H9 (cell line): ENCODE results near the gene SCD5. TPM values are rescaled to one million over a fixed set of nuclear protein-coding genes. Genes with fewer than 3 reads are reported as not detected.

ENCODE experiments used
- DNase-seq: peaks from one replicate; pipeline ENCODE4 v3.0.0-alpha.2; 2017
- H2AFZ ChIP-seq: one replicate; pipeline ENCODE4 v1.6.1; 2013; ENCODE audit warnings: mild to moderate bottlenecking, low read length, control low read depth, moderate library complexity
- H2AK5ac ChIP-seq: 2 replicates; pipeline ENCODE4 v1.6.1; 2013; ENCODE audit warnings: low read length, control low read depth, mixed read lengths; ENCODE audit not compliant: insufficient read length
- H2BK120ac ChIP-seq: one replicate; pipeline ENCODE4 v1.6.1; 2013; ENCODE audit warnings: low read depth, mild to moderate bottlenecking, low read length, control low read depth, inconsistent platforms; ENCODE audit not compliant: poor library complexity, severe bottlenecking
- H2BK12ac ChIP-seq: 2 replicates; pipeline ENCODE4 v1.6.1; 2013; ENCODE audit warnings: low read length, control low read depth, mixed read lengths, low read depth; ENCODE audit not compliant: insufficient read length
- H2BK15ac ChIP-seq: 2 replicates; pipeline ENCODE4 v1.6.1; 2013; ENCODE audit warnings: low read depth, low read length, control low read depth
- H2BK20ac ChIP-seq: one replicate; pipeline ENCODE4 v1.6.1; 2013; ENCODE audit warnings: low read depth, mild to moderate bottlenecking, low read length, control low read depth, inconsistent platforms; ENCODE audit not compliant: poor library complexity, severe bottlenecking
- H2BK5ac ChIP-seq: 2 replicates; pipeline ENCODE4 v1.6.1; 2013; ENCODE audit warnings: low read length, control low read depth, mixed read lengths; ENCODE audit not compliant: insufficient read length
- H3K14ac ChIP-seq: 2 replicates; pipeline ENCODE4 v1.6.1; 2013; ENCODE audit warnings: low read length, control low read depth; ENCODE audit not compliant: insufficient read depth
- H3K18ac ChIP-seq: 2 replicates; pipeline ENCODE4 v1.6.1; 2013; ENCODE audit warnings: low read depth, mild to moderate bottlenecking, mixed read lengths, low read length, control low read depth; ENCODE audit not compliant: insufficient read length
- H3K23ac ChIP-seq: 2 replicates; pipeline ENCODE4 v1.6.1; 2013; ENCODE audit warnings: low read length, control low read depth, mixed read lengths, low read depth; ENCODE audit not compliant: insufficient read length
- H3K23me2 ChIP-seq: 2 replicates; pipeline ENCODE4 v1.6.1; 2013; ENCODE audit warnings: low read depth, mild to moderate bottlenecking, mixed read lengths, low read length, control low read depth; ENCODE audit not compliant: insufficient read length, poor library complexity, severe bottlenecking
- H3K27ac ChIP-seq: 2 replicates; pipeline ENCODE4 v1.5.1; 2013; ENCODE audit warnings: low read length, control low read depth, mixed read lengths, low read depth; ENCODE audit not compliant: insufficient read length
- H3K27me3 ChIP-seq: 2 replicates; pipeline ENCODE4 v1.6.1; 2013; ENCODE audit warnings: low read length, control low read depth, inconsistent platforms; ENCODE audit not compliant: insufficient read depth
- H3K4ac ChIP-seq: 2 replicates; pipeline ENCODE4 v1.6.1; 2013; ENCODE audit warnings: low read depth, mild to moderate bottlenecking, control low read depth, inconsistent platforms, low read length, moderate library complexity
- H3K4me1 ChIP-seq: 2 replicates; pipeline ENCODE4 v1.6.1; 2013; ENCODE audit warnings: low read length, control low read depth, inconsistent platforms; ENCODE audit not compliant: insufficient read depth
- H3K4me2 ChIP-seq: 2 replicates; pipeline ENCODE4 v1.6.1; 2013; ENCODE audit warnings: low read length, control low read depth, mixed read lengths; ENCODE audit not compliant: insufficient read length, insufficient read depth
- H3K56ac ChIP-seq: 2 replicates; pipeline ENCODE4 v1.6.1; 2013; ENCODE audit warnings: low read depth, mild to moderate bottlenecking, mixed read lengths, low read length, control low read depth; ENCODE audit not compliant: insufficient read length
- H3K79me1 ChIP-seq: 2 replicates; pipeline ENCODE4 v1.6.1; 2013; ENCODE audit warnings: low read depth, mild to moderate bottlenecking, moderate library complexity, low read length, control low read depth, inconsistent platforms; ENCODE audit not compliant: insufficient read depth, poor library complexity, severe bottlenecking
- H3K79me2 ChIP-seq: 2 replicates; pipeline ENCODE4 v1.6.1; 2013; ENCODE audit warnings: low read length, control low read depth, inconsistent platforms; ENCODE audit not compliant: insufficient read depth
- H3K9ac ChIP-seq: 2 replicates; pipeline ENCODE4 v1.6.1; 2013; ENCODE audit warnings: low read length, control low read depth, mixed read lengths; ENCODE audit not compliant: insufficient read length; ENCODE audit errors: extremely low read depth
- H3K9me3 ChIP-seq: one replicate; pipeline ENCODE4 v1.6.1; 2013; ENCODE audit warnings: low read depth, low read length, inconsistent platforms; ENCODE audit not compliant: control insufficient read depth
- H3T11ph ChIP-seq: one replicate; pipeline ENCODE4 v1.6.1; 2013; ENCODE audit warnings: mild to moderate bottlenecking, low read length, control low read depth, inconsistent platforms
- H4K20me1 ChIP-seq: one replicate; pipeline ENCODE4 v1.6.1; 2013; ENCODE audit not compliant: control insufficient read depth, insufficient read length, insufficient read depth
- H4K5ac ChIP-seq: 2 replicates; pipeline ENCODE4 v1.6.1; 2013; ENCODE audit warnings: low read depth, mild to moderate bottlenecking, mixed read lengths, low read length, control low read depth; ENCODE audit not compliant: insufficient read length
- H4K8ac ChIP-seq: replicated peaks from 2 replicates; pipeline ENCODE4 v1.6.1; 2013; ENCODE audit warnings: low read length, control low read depth, mixed read lengths, low read depth; ENCODE audit not compliant: insufficient read length
- H4K91ac ChIP-seq: 2 replicates; pipeline ENCODE4 v1.6.1; 2013; ENCODE audit warnings: low read depth, mild to moderate bottlenecking, moderate library complexity, mixed read lengths, low read length, control low read depth; ENCODE audit not compliant: insufficient read length
- H3K27ac Mint-ChIP-seq, 3 experiments: 2 replicates in 2 of 3; 3 replicates in 1 of 3; pipeline ENCODE4 v1.8.0; 2020 to 2021; ENCODE audit warnings: mixed read lengths in 3 of 3, mild to moderate bottlenecking in 1 of 3, moderate library complexity in 1 of 3
- H3K27me3 Mint-ChIP-seq: 2 replicates; pipeline ENCODE4 v1.8.0; 2021; ENCODE audit warnings: low read depth, mild to moderate bottlenecking, moderate library complexity, mixed read lengths
- H3K36me3 Mint-ChIP-seq, 3 experiments: 2 replicates in 2 of 3; 3 replicates in 1 of 3; pipeline ENCODE4 v1.8.0; 2020 to 2021; ENCODE audit warnings: low read depth in 3 of 3, mixed read lengths in 3 of 3; ENCODE audit not compliant: insufficient read depth in 1 of 3
- H3K4me1 Mint-ChIP-seq, 2 experiments: 2 replicates each; pipeline ENCODE4 v1.8.0; 2020; ENCODE audit warnings: mixed read lengths in 2 of 2
- H3K4me3 Mint-ChIP-seq, 2 experiments: 2 replicates in 1 of 2; 3 replicates in 1 of 2; pipeline ENCODE4 v1.8.0; 2020 to 2021; ENCODE audit warnings: mild to moderate bottlenecking in 2 of 2, mixed read lengths in 2 of 2, moderate library complexity in 1 of 2
- H3K9me3 Mint-ChIP-seq, 2 experiments: 2 replicates in 1 of 2; 3 replicates in 1 of 2; pipeline ENCODE4 v1.8.0; 2020; ENCODE audit warnings: mild to moderate bottlenecking in 2 of 2, mixed read lengths in 2 of 2, moderate library complexity in 1 of 2
- CTCF ChIP-seq: fragments of 200-600 bp; sonication (generic); conservative IDR thresholded peaks from 3 replicates; pipeline ENCODE4 v1.8.0; 2021; ENCODE audit warnings: antibody characterized with exemption, mild to moderate bottlenecking
- WGBS: extraction: QIAGEN DNeasy Blood & Tissue Kit; methylation state at CpG from one replicate; pipeline ENCODE4 v1.1.7; 2013; ENCODE audit warnings: missing lambda C conversion rate, low lambda C conversion rate, mixed read lengths; ENCODE audit not compliant: insufficient read length; ENCODE audit errors: extremely low coverage; 5-methylcytosine and 5-hydroxymethylcytosine counted together
- total RNA-seq: library from RNA; stranded (reverse); gene quantifications from 2 replicates; pipeline ENCODE4 v1.2.1, GENCODE V29; 2021

Gene SCD5
- total RNA-seq, 1 experiment from 2014 or later: 0.68 TPM

GRCh38 chr4:82811392-82811791 is 12.8 kb upstream of the SCD5 start:
- H3K23me2 ChIP-seq: peaks cover 4% of the 10 kb centered on the region
- no peak overlapping the region for H3T11ph ChIP-seq
- H3K14ac ChIP-seq: no peak overlapping the region
- H3K4me1 ChIP-seq: no peaks in the 10 kb centered on the region; the same call in 1 of the 2 replicates
- H3K4ac ChIP-seq: no peak overlapping the region
- H3K27me3 ChIP-seq: peaks cover 20% of the 10 kb centered on the region; the same call in 1 of the 2 replicates
- WGBS: no CpG with 5 or more reads among the region's 1 CpG
- H3K9me3 Mint-ChIP-seq: no peaks in the 10 kb centered on the region
- no peak overlapping the region for H3K18ac ChIP-seq
- no peak overlapping the region for H4K5ac ChIP-seq
- H3K4me2 ChIP-seq: peak overlapping the region; percentile 21
- H3K79me2 ChIP-seq: no peaks in the 10 kb centered on the region
- no peak overlapping the region for H2BK5ac ChIP-seq
- H4K8ac ChIP-seq: no peak overlapping the region
- H2BK12ac ChIP-seq: no peak overlapping the region
- H3K9ac ChIP-seq: no peak overlapping the region
- no peaks in the 10 kb centered on the region for H3K79me1 ChIP-seq
- no peak overlapping the region for H2AFZ ChIP-seq
- no peaks in the 10 kb centered on the region for H3K9me3 ChIP-seq
- no peak for DNase-seq
- no peak overlapping the region for H3K56ac ChIP-seq
- no peaks in the 10 kb centered on the region for H3K36me3 Mint-ChIP-seq
- H3K23ac ChIP-seq: no peak overlapping the region
- H4K91ac ChIP-seq: no peak overlapping the region
- H3K27ac ChIP-seq: no peak overlapping the region
- no peak overlapping the region for H2BK15ac ChIP-seq
- H2BK120ac ChIP-seq: no peak overlapping the region
- H3K4me1 Mint-ChIP-seq: peaks cover 14% of the 10 kb centered on the region in 2 experiments
- no peak overlapping the region for H2BK20ac ChIP-seq
- H3K27ac Mint-ChIP-seq: no peak overlapping the region; a peak in 1 of 7 replicates
- H4K20me1 ChIP-seq: no peaks in the 10 kb centered on the region
- TF ChIP-seq CTCF: no peak
- peaks cover 70% of the 10 kb centered on the region for H3K27me3 Mint-ChIP-seq
- no peak overlapping the region for H3K4me3 Mint-ChIP-seq
- no peak overlapping the region for H2AK5ac ChIP-seq
